ENCODE measurements around the gene H6PD.

GRCh38 chr1:9187004-9187403 is 47.6 kb upstream of the H6PD start:
- TF ChIP-seq, protein P1, sequence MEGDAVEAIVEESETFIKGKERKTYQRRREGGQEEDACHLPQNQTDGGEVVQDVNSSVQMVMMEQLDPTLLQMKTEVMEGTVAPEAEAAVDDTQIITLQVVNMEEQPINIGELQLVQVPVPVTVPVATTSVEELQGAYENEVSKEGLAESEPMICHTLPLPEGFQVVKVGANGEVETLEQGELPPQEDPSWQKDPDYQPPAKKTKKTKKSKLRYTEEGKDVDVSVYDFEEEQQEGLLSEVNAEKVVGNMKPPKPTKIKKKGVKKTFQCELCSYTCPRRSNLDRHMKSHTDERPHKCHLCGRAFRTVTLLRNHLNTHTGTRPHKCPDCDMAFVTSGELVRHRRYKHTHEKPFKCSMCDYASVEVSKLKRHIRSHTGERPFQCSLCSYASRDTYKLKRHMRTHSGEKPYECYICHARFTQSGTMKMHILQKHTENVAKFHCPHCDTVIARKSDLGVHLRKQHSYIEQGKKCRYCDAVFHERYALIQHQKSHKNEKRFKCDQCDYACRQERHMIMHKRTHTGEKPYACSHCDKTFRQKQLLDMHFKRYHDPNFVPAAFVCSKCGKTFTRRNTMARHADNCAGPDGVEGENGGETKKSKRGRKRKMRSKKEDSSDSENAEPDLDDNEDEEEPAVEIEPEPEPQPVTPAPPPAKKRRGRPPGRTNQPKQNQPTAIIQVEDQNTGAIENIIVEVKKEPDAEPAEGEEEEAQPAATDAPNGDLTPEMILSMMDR (IDR thresholded peaks at IDR 0.05): no peak
- TF ChIP-seq POLR2A (IDR thresholded peaks at IDR 0.05) (no peak), POLR2AphosphoS5 (IDR thresholded peaks at IDR 0.05) (no peak), EP300 (IDR thresholded peaks at IDR 0.05) (no peak)

Data from stomach (tissue), 4 donors.